ENCODE results near the gene PPARG.

GRCh38 chr3:12433823-12434222 is 145.0 kb downstream of the PPARG start:
- TF ChIP-seq CTCF (IDR thresholded peaks at IDR 0.05; ENCODE audit: low read length) (no peak), EZH2 (optimal IDR thresholded peaks at IDR 0.05; ENCODE audit: low read depth, low read length) (no peak)

Data from MM.1S (cell line).